Transverse colon (tissue), 4 donors: Measurements from ENCODE around the gene DCPS.

Experiments used
- POLR2AphosphoS5 ChIP-seq, 3 donors: sonication (generic); formaldehyde crosslinking; IDR thresholded peaks; one replicate each; pipeline ENCODE4 v1.6.1; 2016; ENCODE audit warnings: antibody characterized with exemption in 3 of 3
- TF ChIP-seq, protein P1 (sequence below), 5 experiments: fragments of 200-600 bp in 3 of 5; fragments of 450-650 bp in 2 of 5; sonication (generic) in 3 of 5; IDR thresholded peaks; 1 replicate in 2 of 5; 2 replicates in 3 of 5; pipeline ENCODE4 v1.5.1; 2016 to 2017; ENCODE audit warnings: antibody characterized with exemption in 5 of 5, inconsistent platforms in 3 of 5, mild to moderate bottlenecking in 2 of 5, moderate library complexity in 1 of 5

GRCh38 chr11:126375726-126376125, 71.9 kb downstream of the DCPS start:
- TF ChIP-seq, protein P1, sequence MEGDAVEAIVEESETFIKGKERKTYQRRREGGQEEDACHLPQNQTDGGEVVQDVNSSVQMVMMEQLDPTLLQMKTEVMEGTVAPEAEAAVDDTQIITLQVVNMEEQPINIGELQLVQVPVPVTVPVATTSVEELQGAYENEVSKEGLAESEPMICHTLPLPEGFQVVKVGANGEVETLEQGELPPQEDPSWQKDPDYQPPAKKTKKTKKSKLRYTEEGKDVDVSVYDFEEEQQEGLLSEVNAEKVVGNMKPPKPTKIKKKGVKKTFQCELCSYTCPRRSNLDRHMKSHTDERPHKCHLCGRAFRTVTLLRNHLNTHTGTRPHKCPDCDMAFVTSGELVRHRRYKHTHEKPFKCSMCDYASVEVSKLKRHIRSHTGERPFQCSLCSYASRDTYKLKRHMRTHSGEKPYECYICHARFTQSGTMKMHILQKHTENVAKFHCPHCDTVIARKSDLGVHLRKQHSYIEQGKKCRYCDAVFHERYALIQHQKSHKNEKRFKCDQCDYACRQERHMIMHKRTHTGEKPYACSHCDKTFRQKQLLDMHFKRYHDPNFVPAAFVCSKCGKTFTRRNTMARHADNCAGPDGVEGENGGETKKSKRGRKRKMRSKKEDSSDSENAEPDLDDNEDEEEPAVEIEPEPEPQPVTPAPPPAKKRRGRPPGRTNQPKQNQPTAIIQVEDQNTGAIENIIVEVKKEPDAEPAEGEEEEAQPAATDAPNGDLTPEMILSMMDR (IDR thresholded peaks at IDR 0.05): no peak
- no peak for TF ChIP-seq POLR2AphosphoS5 (IDR thresholded peaks at IDR 0.05)
